Colonic mucosa (tissue), 4 donors: Measurements from ENCODE around the gene OR10Z1. TPM values are rescaled to one million over a fixed set of nuclear protein-coding genes. Genes with fewer than 3 reads are reported as not detected.

Source experiments
- DNase-seq: peaks from one replicate; pipeline ENCODE4 v3.0.0-alpha.2; 2020
- H3K27ac ChIP-seq: fragments of 200-600 bp; one replicate; pipeline ENCODE4 v1.8.0; 2021
- H3K27me3 ChIP-seq: fragments of 200-600 bp; one replicate; pipeline ENCODE4 v1.8.0; 2021
- H3K36me3 ChIP-seq: fragments of 200-600 bp; one replicate; pipeline ENCODE4 v1.8.0; 2021
- H3K4me1 ChIP-seq: fragments of 200-600 bp; one replicate; pipeline ENCODE4 v1.8.0; 2021; ENCODE audit warnings: mild to moderate bottlenecking
- H3K4me3 ChIP-seq: fragments of 200-600 bp; one replicate; pipeline ENCODE4 v1.8.0; 2021
- H3K9ac ChIP-seq, 2 donors: one replicate each; pipeline ENCODE4 v1.7.0; 2013; ENCODE audit warnings: control low read depth in 2 of 2, low read depth in 2 of 2, low read length in 2 of 2
- H3K9me3 ChIP-seq: fragments of 200-600 bp; one replicate; pipeline ENCODE4 v1.8.0; 2021
- intact Hi-C: fragments of 100-400 bp; cut with DNase I; formaldehyde crosslinking; loops from one replicate; pipeline ENCODE4 v1.14.1; 2022
- total RNA-seq, 2 donors: library from RNA; stranded (reverse); fragmentation: NEBNext Ultra II Directional in 1 of 2; extraction: Animal tissue kit (Norgen Biotek cat#: 25700) in 1 of 2; gene quantifications; one replicate each; pipeline ENCODE4 v1.2.1, GENCODE V29; 2021
- TF ChIP-seq, protein P1 (sequence below): fragments of 200-600 bp; IDR thresholded peaks from one replicate; pipeline ENCODE4 v1.8.0; 2022; ENCODE audit warnings: antibody characterized with exemption, mild to moderate bottlenecking
- donor health status: healthy.
- donor health status: DM: no; HTN: no; CAD: no.
- donor health status: DM: no; HTN: no; CAD: no.

OR10Z1 gene
- total RNA-seq, 2 donors from 2014 or later, result not detected

DNA sequence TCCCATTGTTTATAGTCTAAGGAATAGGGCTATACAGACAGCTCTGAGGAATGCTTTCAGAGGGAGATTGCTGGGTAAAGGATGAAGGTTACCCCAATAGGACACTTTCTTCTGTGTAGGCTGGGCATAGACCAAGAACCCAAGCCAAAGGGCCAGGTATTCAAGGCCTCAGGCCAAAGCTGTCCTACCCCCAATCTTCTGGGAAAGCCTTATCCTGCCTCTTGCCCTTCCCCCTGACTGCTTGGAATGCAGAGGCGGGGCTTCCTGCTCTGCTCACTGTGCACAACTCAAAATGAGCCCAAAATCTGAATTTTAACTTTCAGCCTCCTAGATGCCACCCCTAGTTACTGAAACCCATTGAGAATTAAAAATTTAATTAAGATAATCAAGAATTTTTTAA, 2.2 kb downstream of the OR10Z1 start:
- Histone ChIP-seq H3K4me1 (no peaks in the 10 kb centered on the region), H3K27me3 (no peaks in the 10 kb centered on the region), H3K27ac (no peak overlapping the region), H3K9me3 (no peaks in the 10 kb centered on the region), H3K4me3 (no peak overlapping the region), H3K36me3 (no peaks in the 10 kb centered on the region), H3K9ac (no peak overlapping the region)
- TF ChIP-seq, protein P1, sequence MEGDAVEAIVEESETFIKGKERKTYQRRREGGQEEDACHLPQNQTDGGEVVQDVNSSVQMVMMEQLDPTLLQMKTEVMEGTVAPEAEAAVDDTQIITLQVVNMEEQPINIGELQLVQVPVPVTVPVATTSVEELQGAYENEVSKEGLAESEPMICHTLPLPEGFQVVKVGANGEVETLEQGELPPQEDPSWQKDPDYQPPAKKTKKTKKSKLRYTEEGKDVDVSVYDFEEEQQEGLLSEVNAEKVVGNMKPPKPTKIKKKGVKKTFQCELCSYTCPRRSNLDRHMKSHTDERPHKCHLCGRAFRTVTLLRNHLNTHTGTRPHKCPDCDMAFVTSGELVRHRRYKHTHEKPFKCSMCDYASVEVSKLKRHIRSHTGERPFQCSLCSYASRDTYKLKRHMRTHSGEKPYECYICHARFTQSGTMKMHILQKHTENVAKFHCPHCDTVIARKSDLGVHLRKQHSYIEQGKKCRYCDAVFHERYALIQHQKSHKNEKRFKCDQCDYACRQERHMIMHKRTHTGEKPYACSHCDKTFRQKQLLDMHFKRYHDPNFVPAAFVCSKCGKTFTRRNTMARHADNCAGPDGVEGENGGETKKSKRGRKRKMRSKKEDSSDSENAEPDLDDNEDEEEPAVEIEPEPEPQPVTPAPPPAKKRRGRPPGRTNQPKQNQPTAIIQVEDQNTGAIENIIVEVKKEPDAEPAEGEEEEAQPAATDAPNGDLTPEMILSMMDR, result no peak
- DNase-seq, result no peak
- intact Hi-C loops, result no loop called here

DNA sequence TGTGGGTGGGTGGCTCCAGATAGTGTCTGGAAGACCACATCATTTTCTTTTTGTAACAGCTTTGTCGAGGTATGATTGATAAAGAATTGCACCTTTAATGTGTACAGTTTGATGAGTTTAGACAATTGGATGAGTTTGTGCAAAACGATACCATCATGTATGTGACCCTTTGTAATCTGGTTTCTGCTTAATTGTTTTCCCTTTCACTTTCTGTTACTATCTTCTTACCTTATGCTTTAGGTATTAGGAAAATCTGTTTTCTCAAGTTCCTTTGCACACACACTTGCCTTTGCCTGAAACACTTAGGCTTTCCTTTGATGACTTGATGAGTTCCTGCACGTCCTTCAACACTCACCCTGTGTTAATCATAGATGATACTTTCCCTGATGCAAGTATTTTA, 6.8 kb downstream of the OR10Z1 start:
- Histone ChIP-seq H3K27ac (no peak overlapping the region), H3K9ac (no peak overlapping the region), H3K36me3 (no peaks in the 10 kb centered on the region), H3K27me3 (no peaks in the 10 kb centered on the region), H3K4me3 (no peak overlapping the region), H3K4me1 (no peaks in the 10 kb centered on the region), H3K9me3 (no peaks in the 10 kb centered on the region)
- TF ChIP-seq, protein P1, result no peak
- no peak for DNase-seq
- intact Hi-C loops, result no loop called here

DNA sequence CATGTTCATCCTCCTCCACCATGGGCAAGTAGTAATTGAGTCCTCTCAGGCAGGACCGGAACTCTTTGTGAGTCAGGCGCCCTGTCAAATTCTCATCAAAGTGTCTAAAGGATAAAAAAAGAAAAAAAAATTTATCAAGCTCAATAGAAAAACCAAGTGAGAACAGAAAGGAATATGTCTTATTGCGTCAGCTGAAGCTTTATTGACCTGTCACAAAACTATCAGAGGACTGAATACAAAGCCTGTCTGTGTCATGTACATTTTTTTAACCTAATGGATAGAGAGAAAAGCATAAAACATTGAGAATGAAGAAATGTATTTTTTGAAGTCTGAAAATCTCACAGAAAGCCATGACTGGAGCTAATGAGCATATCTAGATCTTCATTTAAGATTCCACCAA, 8.7 kb downstream of the OR10Z1 start:
- no peak overlapping the region for H3K9ac ChIP-seq
- intact Hi-C loops, result no loop called here
- no peaks in the 10 kb centered on the region for H3K27me3 ChIP-seq
- H3K27ac ChIP-seq, result no peak overlapping the region
- no peaks in the 10 kb centered on the region for H3K4me1 ChIP-seq
- no peaks in the 10 kb centered on the region for H3K36me3 ChIP-seq
- TF ChIP-seq, protein P1, result no peak
- DNase-seq, result no peak
- no peaks in the 10 kb centered on the region for H3K9me3 ChIP-seq
- H3K4me3 ChIP-seq, result no peak overlapping the region

DNA sequence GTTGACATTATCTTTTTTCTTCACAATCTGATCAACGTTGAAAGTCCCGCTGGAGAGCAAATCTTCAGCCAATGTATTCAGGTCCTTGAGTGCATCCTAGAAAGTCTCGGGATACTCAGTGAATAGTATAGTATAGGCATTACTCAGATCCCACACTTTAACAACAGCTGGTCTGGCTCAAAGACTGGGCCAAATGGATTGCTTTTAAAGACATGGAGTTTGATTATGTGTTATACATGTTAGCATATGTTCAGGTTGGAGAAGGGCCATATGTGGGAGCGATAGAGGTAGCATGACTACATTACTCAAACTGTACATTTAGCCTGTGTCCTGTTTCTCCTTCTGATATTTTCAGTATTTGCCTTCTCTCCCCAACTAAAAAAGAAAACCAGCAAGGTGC, 33.1 kb downstream of the OR10Z1 start:
- intact Hi-C loops, result no loop called here
- TF ChIP-seq, protein P1, result no peak

DNA sequence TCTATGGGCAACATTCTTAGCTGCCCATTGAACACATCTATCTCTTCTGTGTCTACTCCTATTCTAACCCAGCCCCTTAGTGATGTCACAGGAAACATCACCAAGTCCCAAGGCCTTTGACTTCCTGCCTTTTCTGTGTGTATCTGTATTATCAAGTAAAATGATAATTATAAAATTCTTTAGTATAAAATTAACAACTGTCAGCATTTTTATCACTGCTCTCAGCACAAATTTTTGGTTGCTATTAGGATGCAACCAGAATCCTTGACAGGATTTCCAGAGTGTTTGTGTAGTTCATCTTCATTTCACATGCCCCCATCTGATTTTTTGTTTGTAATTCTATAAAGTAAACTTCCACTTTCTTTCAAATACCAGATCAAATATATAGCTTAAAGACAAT, 33.8 kb downstream of the OR10Z1 start:
- H3K4me1 ChIP-seq, result no peaks in the 10 kb centered on the region
- DNase-seq, result no peak
- TF ChIP-seq, protein P1, result no peak
- H3K36me3 ChIP-seq, result no peaks in the 10 kb centered on the region
- no peaks in the 10 kb centered on the region for H3K27me3 ChIP-seq
- no peak overlapping the region for H3K4me3 ChIP-seq
- H3K9me3 ChIP-seq, result no peaks in the 10 kb centered on the region
- no peak overlapping the region for H3K9ac ChIP-seq
- intact Hi-C loops, result no loop called here
- H3K27ac ChIP-seq, result no peak overlapping the region

More for the DNA sequence above, 33.1 kb downstream of the OR10Z1 start:
- no peak overlapping the region for H3K4me3 ChIP-seq
- H3K27ac ChIP-seq, result no peak overlapping the region
- H3K36me3 ChIP-seq, result no peaks in the 10 kb centered on the region
- no peaks in the 10 kb centered on the region for H3K4me1 ChIP-seq
- no peaks in the 10 kb centered on the region for H3K9me3 ChIP-seq
- H3K27me3 ChIP-seq, result no peaks in the 10 kb centered on the region
- DNase-seq, result no peak
- H3K9ac ChIP-seq, result no peak overlapping the region

DNA sequence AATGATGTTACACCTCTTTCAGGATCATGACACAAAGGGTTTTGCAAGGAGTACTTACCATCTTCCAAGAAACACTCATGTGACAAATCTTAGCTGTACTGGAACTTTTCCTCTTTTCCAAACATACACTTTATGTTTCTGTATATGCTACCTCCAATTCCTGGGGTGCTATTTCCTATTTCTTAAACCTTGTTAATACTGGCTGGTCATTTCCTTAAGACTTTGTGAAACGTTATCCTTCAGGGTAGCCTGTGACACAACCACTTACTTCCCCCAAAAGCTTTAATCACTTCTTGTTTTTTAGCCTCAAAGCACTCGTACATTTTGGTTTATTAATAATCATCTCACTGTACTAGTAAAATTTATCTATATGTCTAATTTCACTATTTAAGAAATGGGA, 39.4 kb downstream of the OR10Z1 start:
- DNase-seq, result no peak
- no peaks in the 10 kb centered on the region for H3K9me3 ChIP-seq
- no peak overlapping the region for H3K9ac ChIP-seq
- no peaks in the 10 kb centered on the region for H3K27me3 ChIP-seq
- H3K4me1 ChIP-seq, result no peaks in the 10 kb centered on the region
- TF ChIP-seq, protein P1, result no peak
- intact Hi-C loops, result no loop called here
- no peaks in the 10 kb centered on the region for H3K36me3 ChIP-seq
- H3K27ac ChIP-seq, result no peak overlapping the region
- no peak overlapping the region for H3K4me3 ChIP-seq
